A549 (cell line): Measurements from ENCODE around the gene RNF213. TPM values are rescaled to one million over a fixed set of nuclear protein-coding genes. Genes with fewer than 3 reads are reported as not detected.

Experiments used
- ATAC-seq, 2 experiments: fragments of 200-7000 bp in 1 of 2; fragments of >200 bp in 1 of 2; cut with Nextera tagmentation in 1 of 2; cut with Tn5 transposase in 1 of 2; 3 replicates each; pipeline versions ENCODE4 v1.8.0 to v1.9.1; 2018 to 2020; ENCODE audit warnings: mild to moderate bottlenecking in 1 of 2, moderate library complexity in 1 of 2
- CTCF ChIA-PET: fragments of 300-600 bp; sonication (Branson Sonifier 250); formaldehyde crosslinking; extraction: SDS; loops from one replicate; lab custom pipeline; 2021; ENCODE audit warnings: antibody characterized with exemption, inconsistent platforms; lab: Yijun Ruan, JAX
- POLR2A ChIA-PET: fragments of 350-600 bp; formaldehyde crosslinking; extraction: SDS; loops from one replicate; lab custom pipeline; 2021; ENCODE audit warnings: antibody characterized with exemption, inconsistent platforms; lab: Yijun Ruan, JAX
- DNase-seq, 2 experiments: peaks; one replicate each; pipeline versions ENCODE4 v3.0.0 to v3.0.0-alpha.2; 2011 to 2016; ENCODE audit warnings: low read depth in 1 of 2, low spot score in 1 of 2
- FAIRE-seq: peaks from 2 replicates; lab custom pipeline; 2011; peaks lifted over from hg19 to GRCh38; lab: Jason Lieb, UNC
- H3K27ac ChIP-seq, 2 experiments: fragments of >200 bp; sonication (Bioruptor Twin); formaldehyde crosslinking; 3 replicates each; pipeline ENCODE4 v1.5.1; 2016 to 2017
- H3K4me1 ChIP-seq: fragments of >200 bp; sonication (Bioruptor Twin); formaldehyde crosslinking; 3 replicates; pipeline ENCODE4 v1.6.1; 2016
- H3K4me2 ChIP-seq: fragments of >200 bp; sonication (Bioruptor Twin); formaldehyde crosslinking; 3 replicates; pipeline ENCODE4 v1.6.1; 2016
- H3K4me3 ChIP-seq: fragments of >200 bp; sonication (Bioruptor Twin); formaldehyde crosslinking; 3 replicates; pipeline ENCODE4 v1.5.1; 2016
- H3K9me3 ChIP-seq: fragments of >200 bp; sonication (Bioruptor Twin); formaldehyde crosslinking; 3 replicates; pipeline ENCODE4 v1.6.1; 2016
- ATOH8 ChIP-seq: fragments of 250-450 bp; sonication (Bioruptor Pico); IDR thresholded peaks from 2 replicates; pipeline ENCODE4 v1.5.0; 2020; ENCODE audit warnings: low read depth, mild to moderate bottlenecking, moderate library complexity
- CBX2 ChIP-seq: fragments of 200-600 bp; sonication (generic); IDR thresholded peaks from 2 replicates; pipeline ENCODE4 v1.6.1; 2016; ENCODE audit warnings: low read depth, mild to moderate bottlenecking, borderline replicate concordance
- CBX8 ChIP-seq: fragments of 200-600 bp; sonication (generic); IDR thresholded peaks from 2 replicates; pipeline ENCODE4 v1.6.1; 2016
- CTCF ChIP-seq: fragments of >200 bp; sonication (Bioruptor Twin); formaldehyde crosslinking; IDR thresholded peaks from 3 replicates; pipeline ENCODE4 v1.5.1; 2016
- HEYL ChIP-seq: fragments of 250-450 bp; sonication (Bioruptor Pico); IDR thresholded peaks from 2 replicates; pipeline ENCODE4 v1.8.0; 2021; ENCODE audit warnings: mild to moderate bottlenecking, moderate library complexity
- JUNB ChIP-seq: fragments of >200 bp; sonication (Bioruptor Twin); formaldehyde crosslinking; IDR thresholded peaks from 2 replicates; pipeline ENCODE4 v1.6.1; 2016
- KDM5A ChIP-seq: fragments of 200-600 bp; sonication (generic); IDR thresholded peaks from 2 replicates; pipeline ENCODE4 v1.6.1; 2016; ENCODE audit warnings: antibody characterized with exemption, mild to moderate bottlenecking
- POLR2A ChIP-seq: IDR thresholded peaks from 2 replicates; pipeline ENCODE4 v1.6.1; 2012; ENCODE audit warnings: mild to moderate bottlenecking, low read length
- RAD21 ChIP-seq, 2 experiments: fragments of >200 bp in 1 of 2; sonication (Bioruptor Twin) in 1 of 2; formaldehyde crosslinking in 1 of 2; IDR thresholded peaks in 1 of 2; conservative IDR thresholded peaks in 1 of 2; 2 replicates in 1 of 2; 3 replicates in 1 of 2; pipeline ENCODE4 v1.6.1; 2012 to 2018; ENCODE audit warnings: inconsistent platforms in 1 of 2
- RFX5 ChIP-seq: fragments of 450-650 bp; IDR thresholded peaks from 2 replicates; pipeline ENCODE4 v1.7.1; 2014; ENCODE audit warnings: antibody characterized with exemption, mild to moderate bottlenecking, moderate library complexity
- RNF2 ChIP-seq: fragments of 200-600 bp; sonication (generic); IDR thresholded peaks from 2 replicates; pipeline ENCODE4 v1.6.1; 2016; ENCODE audit warnings: low read depth, mild to moderate bottlenecking, antibody characterized with exemption, moderate library complexity, borderline replicate concordance
- SREBF2 ChIP-seq: fragments of 450-650 bp; IDR thresholded peaks from 2 replicates; pipeline ENCODE4 v1.6.1; 2014; ENCODE audit warnings: mild to moderate bottlenecking, moderate library complexity
- ZSCAN20 ChIP-seq: fragments of 250-450 bp; sonication (Bioruptor Pico); IDR thresholded peaks from 2 replicates; pipeline ENCODE4 v1.8.0; 2022; ENCODE audit warnings: mild to moderate bottlenecking, moderate library complexity
- WGBS: methylation state at CpG from one replicate; pipeline ENCODE4 v1.1.6; 2017; ENCODE audit errors: missing lambda C conversion rate; 5-methylcytosine and 5-hydroxymethylcytosine counted together
- polyA plus RNA-seq, 4 experiments: library from polyadenylated mRNA; depleted of rRNA in 3 of 4; stranded (reverse); fragments of >200 nt; fragmentation: RNase III in 1 of 4; extraction: RNeasy Plus Mini Kit Qiagen cat#74134 plus additional on column Dnase treatment in 1 of 4; gene quantifications; 2 replicates in 3 of 4; 3 replicates in 1 of 4; pipeline ENCODE4 v1.2.3, GENCODE V29; 2011 to 2017
- TF ChIP-seq, protein P1 (sequence below): IDR thresholded peaks from 2 replicates; pipeline ENCODE4 v1.6.1; 2012
- TF ChIP-seq, protein P2 (sequence below): fragments of 200-600 bp; sonication (generic); IDR thresholded peaks from 2 replicates; pipeline ENCODE4 v1.6.1; 2016; ENCODE audit warnings: antibody characterized with exemption, mild to moderate bottlenecking, moderate library complexity
- TF ChIP-seq, protein P3 (sequence below): fragments of 450-650 bp; IDR thresholded peaks from 2 replicates; pipeline ENCODE4 v1.6.1; 2014; ENCODE audit warnings: antibody characterized with exemption

RNF213 gene
- polyA plus RNA-seq, 2 of the 4 experiments (the other 2 are of a cell fraction) = 59.1 to 127 TPM

- H3K4me1 ChIP-seq = no peaks in the 10 kb centered on the region
- H3K4me2 ChIP-seq = no peak overlapping the region
- peak; percentile 37 to 38 for DNase-seq
- H3K4me3 ChIP-seq = no peak overlapping the region
- POLR2A ChIA-PET = no interaction called here
- WGBS = 93% methylated on average over 29 of the region's 29 CpGs
- no peak for FAIRE-seq
- peaks cover 7% of the 10 kb centered on the region; the same call in 2 of the 3 replicates for H3K9me3 ChIP-seq
- TF ChIP-seq RNF2 (no peak), CBX2 (no peak), CTCF (peak; percentile 43), ZSCAN20 (CRISPR knock-in tag) (no peak), KDM5A (no peak), POLR2A (no peak), SREBF2 (no peak), JUNB (no peak), RFX5 (no peak), CBX8 (no peak), ATOH8 (CRISPR knock-in tag) (no peak), HEYL (CRISPR knock-in tag) (no peak), RAD21 (conservative IDR thresholded peaks at IDR 0.05 in 1 of 2, IDR thresholded peaks at IDR 0.05 in 1 of 2) (peak; percentile 45 to 67; a peak in 4 of 5 replicates)
- TF ChIP-seq, protein P1, sequence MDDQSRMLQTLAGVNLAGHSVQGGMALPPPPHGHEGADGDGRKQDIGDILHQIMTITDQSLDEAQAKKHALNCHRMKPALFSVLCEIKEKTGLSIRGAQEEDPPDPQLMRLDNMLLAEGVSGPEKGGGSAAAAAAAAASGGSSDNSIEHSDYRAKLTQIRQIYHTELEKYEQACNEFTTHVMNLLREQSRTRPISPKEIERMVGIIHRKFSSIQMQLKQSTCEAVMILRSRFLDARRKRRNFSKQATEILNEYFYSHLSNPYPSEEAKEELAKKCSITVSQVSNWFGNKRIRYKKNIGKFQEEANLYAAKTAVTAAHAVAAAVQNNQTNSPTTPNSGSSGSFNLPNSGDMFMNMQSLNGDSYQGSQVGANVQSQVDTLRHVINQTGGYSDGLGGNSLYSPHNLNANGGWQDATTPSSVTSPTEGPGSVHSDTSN = no peak
- TF ChIP-seq, protein P2, sequence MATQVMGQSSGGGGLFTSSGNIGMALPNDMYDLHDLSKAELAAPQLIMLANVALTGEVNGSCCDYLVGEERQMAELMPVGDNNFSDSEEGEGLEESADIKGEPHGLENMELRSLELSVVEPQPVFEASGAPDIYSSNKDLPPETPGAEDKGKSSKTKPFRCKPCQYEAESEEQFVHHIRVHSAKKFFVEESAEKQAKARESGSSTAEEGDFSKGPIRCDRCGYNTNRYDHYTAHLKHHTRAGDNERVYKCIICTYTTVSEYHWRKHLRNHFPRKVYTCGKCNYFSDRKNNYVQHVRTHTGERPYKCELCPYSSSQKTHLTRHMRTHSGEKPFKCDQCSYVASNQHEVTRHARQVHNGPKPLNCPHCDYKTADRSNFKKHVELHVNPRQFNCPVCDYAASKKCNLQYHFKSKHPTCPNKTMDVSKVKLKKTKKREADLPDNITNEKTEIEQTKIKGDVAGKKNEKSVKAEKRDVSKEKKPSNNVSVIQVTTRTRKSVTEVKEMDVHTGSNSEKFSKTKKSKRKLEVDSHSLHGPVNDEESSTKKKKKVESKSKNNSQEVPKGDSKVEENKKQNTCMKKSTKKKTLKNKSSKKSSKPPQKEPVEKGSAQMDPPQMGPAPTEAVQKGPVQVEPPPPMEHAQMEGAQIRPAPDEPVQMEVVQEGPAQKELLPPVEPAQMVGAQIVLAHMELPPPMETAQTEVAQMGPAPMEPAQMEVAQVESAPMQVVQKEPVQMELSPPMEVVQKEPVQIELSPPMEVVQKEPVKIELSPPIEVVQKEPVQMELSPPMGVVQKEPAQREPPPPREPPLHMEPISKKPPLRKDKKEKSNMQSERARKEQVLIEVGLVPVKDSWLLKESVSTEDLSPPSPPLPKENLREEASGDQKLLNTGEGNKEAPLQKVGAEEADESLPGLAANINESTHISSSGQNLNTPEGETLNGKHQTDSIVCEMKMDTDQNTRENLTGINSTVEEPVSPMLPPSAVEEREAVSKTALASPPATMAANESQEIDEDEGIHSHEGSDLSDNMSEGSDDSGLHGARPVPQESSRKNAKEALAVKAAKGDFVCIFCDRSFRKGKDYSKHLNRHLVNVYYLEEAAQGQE = no peak
- TF ChIP-seq, protein P3, sequence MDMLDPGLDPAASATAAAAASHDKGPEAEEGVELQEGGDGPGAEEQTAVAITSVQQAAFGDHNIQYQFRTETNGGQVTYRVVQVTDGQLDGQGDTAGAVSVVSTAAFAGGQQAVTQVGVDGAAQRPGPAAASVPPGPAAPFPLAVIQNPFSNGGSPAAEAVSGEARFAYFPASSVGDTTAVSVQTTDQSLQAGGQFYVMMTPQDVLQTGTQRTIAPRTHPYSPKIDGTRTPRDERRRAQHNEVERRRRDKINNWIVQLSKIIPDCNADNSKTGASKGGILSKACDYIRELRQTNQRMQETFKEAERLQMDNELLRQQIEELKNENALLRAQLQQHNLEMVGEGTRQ = no peak
- no peak overlapping the region for H3K27ac ChIP-seq
- CTCF ChIA-PET = interaction anchor here (1.0 to 4.8 kb wide), 8 partner anchors 13 to 263 kb away, joined by 3 to 19 read pairs (median 4); partner anchors contain the start of gene GAA
- ATAC-seq = peak; percentile 31 to 70; a peak in 4 of 6 replicates
Observed at GRCh38 chr17:80364091-80364691, 103.5 kb downstream of the RNF213 start.
